Heart right ventricle (tissue), 16 donors: ENCODE results near the gene NUDT15. TPM values are rescaled to one million over a fixed set of nuclear protein-coding genes. Genes with fewer than 3 reads are reported as not detected.
A peak's percentile ranks its signal among the peaks of the same experiment; 100 is the strongest.

Experiments
- ATAC-seq, 8 donors: fragments of 200-7000 bp; cut with Tn5 transposase; one replicate each; pipeline ENCODE4 v1.9.1; 2020; ENCODE audit warnings: mild to moderate bottlenecking in 8 of 8, moderate library complexity in 8 of 8, moderate number of reproducible peaks in 1 of 8
- DNase-seq, 2 donors: peaks; one replicate each; pipeline ENCODE4 v3.0.0-alpha.2; 2020
- H3K27ac ChIP-seq, 10 donors: fragments of 200-600 bp; sonication (generic) in 2 of 10; one replicate each; pipeline versions ENCODE4 v1.5.0 to v1.8.0; 2020 to 2022; ENCODE audit warnings: mild to moderate bottlenecking in 3 of 10
- H3K27me3 ChIP-seq, 7 donors: fragments of 200-600 bp; one replicate each; pipeline ENCODE4 v1.8.0; 2021 to 2022; ENCODE audit warnings: mild to moderate bottlenecking in 2 of 7
- H3K36me3 ChIP-seq, 9 donors: fragments of 200-600 bp; sonication (generic) in 1 of 9; one replicate each; pipeline versions ENCODE4 v1.5.0 to v1.8.0; 2020 to 2022; ENCODE audit warnings: mild to moderate bottlenecking in 2 of 9
- H3K4me1 ChIP-seq, 9 donors: fragments of 200-600 bp; sonication (generic) in 1 of 9; one replicate each; pipeline versions ENCODE4 v1.5.0 to v1.8.0; 2020 to 2022; ENCODE audit warnings: mild to moderate bottlenecking in 4 of 9
- H3K4me3 ChIP-seq, 10 donors: fragments of 200-600 bp; sonication (generic) in 2 of 10; one replicate each; pipeline versions ENCODE4 v1.5.0 to v1.8.0; 2020 to 2022; ENCODE audit warnings: mild to moderate bottlenecking in 7 of 10, moderate library complexity in 2 of 10
- H3K9me3 ChIP-seq, 11 donors: fragments of 200-600 bp in 10 of 11; sonication (generic) in 2 of 11; one replicate each; pipeline versions ENCODE4 v1.5.0 to v1.8.0; 2013 to 2022; ENCODE audit warnings: mild to moderate bottlenecking in 2 of 11, control low read depth in 1 of 11, moderate library complexity in 1 of 11
- WGBS, 2 donors: extraction: QIAGEN DNeasy Blood & Tissue Kit; methylation state at CpG; one replicate each; pipeline ENCODE4 v1.1.7; 2013; ENCODE audit warnings: inconsistent platforms in 1 of 2; 5-methylcytosine and 5-hydroxymethylcytosine counted together
- intact Hi-C, 10 donors: fragments of 100-400 bp; cut with DNase I; formaldehyde crosslinking; loops; one replicate each; pipeline versions ENCODE4 v1.11.1 to v1.14.2; 2022
- polyA plus RNA-seq, 2 donors: library from polyadenylated mRNA; stranded (reverse); fragments of 200-250 nt; gene quantifications; one replicate each; pipeline ENCODE4 v1.2.3, GENCODE V29; 2013
- total RNA-seq, 10 donors: library from RNA; stranded (reverse); fragmentation: NEBNext Ultra II Directional in 3 of 10; extraction: Animal tissue kit (Norgen Biotek cat#: 25700) in 3 of 10; gene quantifications; one replicate each; pipeline versions ENCODE4 v1.2.1 to v1.2.4, GENCODE V29; 2021 to 2023
- TF ChIP-seq, protein P1 (sequence below), 9 donors: fragments of 200-600 bp; sonication (generic) in 2 of 9; IDR thresholded peaks; one replicate each; pipeline versions ENCODE4 v1.5.0 to v1.8.0; 2021 to 2022; ENCODE audit warnings: antibody characterized with exemption in 9 of 9, mild to moderate bottlenecking in 5 of 9, moderate library complexity in 1 of 9
- donor health status: Arrhythmogenic right ventricular cardiomyopathy.
- donor health status: ischemic (EF 13 %, LVEDD 7.1; RV severe dilation, severe dysfunction).
- donor health status: healthy with polysubstance abuse.
- donor health status: DM: no; HTN: yes; CAD: no.
- donor health status: DM: no; HTN: no; CAD: no.
- donor health status: ischemic (EF 25% LVEDD 6.9; RV normal size, moderate dysfunction).
- donor health status: ischemic (EF 25% LVEDD 5.7; RV mildly dilated, moderate dysfunction).
- donor health status: healthy.
- donor health status: DM: yes; HTN: yes; CAD: no.
- donor health status: Ischemic cardiomyopathy.
- donor health status: ischemic (EF 35%, LVEDD 5.7; RV mildly dilated, moderate dysfunction).
- donor health status: nonischemic (EF 11% LVEDD 7.7; RV severe dilation, severe dysfunction).
- donor health status: DM: yes; HTN: yes; CAD: no.
- donor health status: PGD.
- donor health status: ischemic (EF 29% LVEDD 5.4; RV normal size, mild dysfunction).
- donor health status: nonischemic (EF 23%, LVEDD 6.1; RV moderate dilation, normal function).

Gene NUDT15
- total and polyA plus RNA-seq, 12 donors: 9.6 to 13.7 (median 11.3) TPM

DNA sequence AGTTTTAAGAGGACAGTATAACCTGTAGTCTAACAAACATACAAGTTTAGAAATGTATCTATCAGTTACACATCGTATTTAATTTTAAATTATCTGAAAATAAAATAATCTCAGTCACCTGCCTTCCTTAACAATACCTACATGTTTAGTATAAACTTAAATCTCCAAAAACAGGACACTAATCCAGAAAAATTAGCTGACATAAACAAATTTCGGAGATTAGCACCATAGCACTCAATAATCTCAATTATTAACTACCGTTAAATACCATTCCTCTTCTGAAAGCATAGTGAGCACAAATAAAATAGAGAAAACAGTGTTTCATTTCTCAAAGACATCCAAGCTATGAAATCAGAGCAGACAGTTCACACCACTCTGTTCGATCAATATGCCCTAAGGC is 44.2 kb downstream of the NUDT15 start:
- 81 to 96% methylated on average over 4 of the region's 4 CpGs for WGBS, 2 donors
- Histone ChIP-seq H3K4me3 (no peak overlapping the region), H3K27ac (no peak overlapping the region), H3K4me1 (peaks cover 0 to 9% (median 0%) of the 10 kb centered on the region in 9 donors), H3K36me3 (peaks cover 6 to 98% (median 54%) of the 10 kb centered on the region in 9 donors), H3K9me3 (no peaks in the 10 kb centered on the region), H3K27me3 (no peaks in the 10 kb centered on the region)
- DNase-seq (no peak), ATAC-seq (no peak)
- intact Hi-C loops: no loop called here
- TF ChIP-seq, protein P1, sequence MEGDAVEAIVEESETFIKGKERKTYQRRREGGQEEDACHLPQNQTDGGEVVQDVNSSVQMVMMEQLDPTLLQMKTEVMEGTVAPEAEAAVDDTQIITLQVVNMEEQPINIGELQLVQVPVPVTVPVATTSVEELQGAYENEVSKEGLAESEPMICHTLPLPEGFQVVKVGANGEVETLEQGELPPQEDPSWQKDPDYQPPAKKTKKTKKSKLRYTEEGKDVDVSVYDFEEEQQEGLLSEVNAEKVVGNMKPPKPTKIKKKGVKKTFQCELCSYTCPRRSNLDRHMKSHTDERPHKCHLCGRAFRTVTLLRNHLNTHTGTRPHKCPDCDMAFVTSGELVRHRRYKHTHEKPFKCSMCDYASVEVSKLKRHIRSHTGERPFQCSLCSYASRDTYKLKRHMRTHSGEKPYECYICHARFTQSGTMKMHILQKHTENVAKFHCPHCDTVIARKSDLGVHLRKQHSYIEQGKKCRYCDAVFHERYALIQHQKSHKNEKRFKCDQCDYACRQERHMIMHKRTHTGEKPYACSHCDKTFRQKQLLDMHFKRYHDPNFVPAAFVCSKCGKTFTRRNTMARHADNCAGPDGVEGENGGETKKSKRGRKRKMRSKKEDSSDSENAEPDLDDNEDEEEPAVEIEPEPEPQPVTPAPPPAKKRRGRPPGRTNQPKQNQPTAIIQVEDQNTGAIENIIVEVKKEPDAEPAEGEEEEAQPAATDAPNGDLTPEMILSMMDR (IDR thresholded peaks at IDR 0.05): no peak

DNA sequence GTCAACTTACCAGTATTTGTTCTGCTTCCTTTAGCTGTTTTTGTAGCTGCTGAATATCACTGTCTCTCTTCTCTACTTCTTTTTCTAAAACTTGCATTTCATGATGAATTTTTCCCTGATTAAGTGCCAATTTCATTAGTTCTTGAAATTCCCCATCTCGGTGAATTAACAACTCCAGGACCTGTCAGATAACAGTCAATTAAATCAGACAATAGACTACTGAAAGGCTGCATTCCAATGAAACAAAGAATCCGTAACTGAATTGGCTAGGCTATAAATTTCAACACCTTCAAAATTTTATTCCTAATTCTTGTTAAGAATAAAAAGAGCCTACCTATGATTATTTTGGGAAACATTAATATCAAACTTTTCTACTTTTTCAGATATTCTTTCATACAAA is 48.7 kb downstream of the NUDT15 start:
- DNase-seq: no peak
- intact Hi-C loops: no loop called here
- Histone ChIP-seq H3K27me3 (no peaks in the 10 kb centered on the region), H3K27ac (no peak overlapping the region), H3K9me3 (no peaks in the 10 kb centered on the region), H3K36me3 (peaks cover 0 to 72% (median 27%) of the 10 kb centered on the region in 9 donors), H3K4me1 (peaks cover 0 to 38% (median 21%) of the 10 kb centered on the region in 9 donors), H3K4me3 (no peak overlapping the region)
- 69 to 72% methylated on average over 2 of the region's 2 CpGs for WGBS, 2 donors
- TF ChIP-seq, protein P1 (IDR thresholded peaks at IDR 0.05): no peak
- no peak for ATAC-seq

DNA sequence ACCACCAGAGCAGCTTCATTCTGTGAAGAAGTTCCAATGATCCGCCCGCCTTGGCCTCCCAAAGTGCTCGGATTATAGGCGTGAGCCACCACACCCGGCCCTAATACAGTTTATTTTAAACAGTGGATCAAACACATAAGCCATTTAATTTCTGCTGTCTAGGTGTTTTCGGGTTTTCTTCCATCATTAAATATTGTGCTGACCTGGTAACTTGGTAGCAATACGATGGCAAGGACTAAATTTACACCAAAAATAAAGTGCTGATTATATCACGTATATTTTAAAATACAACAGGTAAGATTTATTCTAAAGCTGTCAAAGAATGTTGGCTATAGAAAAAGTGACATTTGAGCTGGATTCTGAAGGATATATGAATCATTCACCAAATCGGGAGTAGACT is 56.1 kb downstream of the NUDT15 start:
- ATAC-seq: no peak
- 77 to 83% methylated on average over 9 of the region's 9 CpGs for WGBS, 2 donors
- H3K9me3 ChIP-seq: no peaks in the 10 kb centered on the region
- peak overlapping the region in 2 of 10 donors; percentile 88 to 96 for H3K27ac ChIP-seq
- no peaks in the 10 kb centered on the region for H3K27me3 ChIP-seq
- DNase-seq: no peak
- intact Hi-C loops: loop anchor here in 5 of 10 donors (10.0 kb wide), 3 partner anchors 141 to 231 kb away; partner anchors contain the start of genes ITM2B (in 3 of the 5) and RB1 (in 1 of the 5)
- TF ChIP-seq, protein P1 (IDR thresholded peaks at IDR 0.05): no peak
- peaks cover 0 to 8% (median 0%) of the 10 kb centered on the region in 9 donors for H3K36me3 ChIP-seq
- H3K4me1 ChIP-seq: peaks cover 0 to 58% (median 46%) of the 10 kb centered on the region in 9 donors
- H3K4me3 ChIP-seq: peak overlapping the region in 8 of 10 donors; percentile 67 to 100 (median 97)

DNA sequence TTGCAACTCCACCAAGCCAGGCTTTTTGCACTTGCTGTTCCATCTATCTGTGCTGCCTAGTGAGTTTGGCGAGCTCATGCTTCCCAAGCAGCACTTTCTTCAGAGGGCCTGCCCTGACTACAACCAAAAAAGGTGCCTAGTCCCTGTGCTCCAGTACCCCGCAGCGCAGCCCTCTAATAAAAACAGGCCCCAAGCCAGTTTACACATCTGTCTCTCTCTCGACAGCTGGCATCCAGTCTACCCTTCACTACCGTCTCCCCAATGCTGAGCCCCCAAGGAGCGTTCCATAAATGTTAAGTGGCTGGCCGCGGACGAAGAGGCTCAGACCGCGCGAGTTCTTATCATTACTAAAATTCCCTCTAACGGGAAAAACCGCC is 56.9 kb downstream of the NUDT15 start:
- H3K4me1 ChIP-seq: peaks cover 0 to 50% (median 41%) of the 10 kb centered on the region in 9 donors
- peak; percentile 1 to 19 (median 7) for ATAC-seq
- intact Hi-C loops: loop anchor here in 5 of 10 donors (10.0 kb wide), 3 partner anchors 140 to 230 kb away; partner anchors contain the start of genes ITM2B (in 3 of the 5) and RB1 (in 1 of the 5)

More for the DNA sequence above, 56.9 kb downstream of the NUDT15 start:
- Histone ChIP-seq H3K4me3 (peak overlapping the region; percentile 61 to 100 (median 97)), H3K36me3 (peaks cover 0 to 5% (median 0%) of the 10 kb centered on the region in 9 donors), H3K27ac (peak overlapping the region; percentile 11 to 96 (median 91)), H3K9me3 (no peaks in the 10 kb centered on the region), H3K27me3 (no peaks in the 10 kb centered on the region)
- 0% methylated on average over 14 of the region's 14 CpGs for WGBS, 2 donors
- TF ChIP-seq, protein P1 (IDR thresholded peaks at IDR 0.05): no peak
- DNase-seq: no peak
